H1 (cell line): ENCODE results near the gene ADCY2.

ENCODE experiments used
- CEBPB ChIP-seq: IDR thresholded peaks from 2 replicates; pipeline ENCODE4 v1.6.1; 2012; ENCODE audit warnings: low read depth, low read length
- CHD1 ChIP-seq: IDR thresholded peaks from 2 replicates; pipeline ENCODE4 v1.6.1; 2012; ENCODE audit warnings: low read depth, low read length, improper control_type of control experiment
- EZH2 ChIP-seq: fragments of 200-600 bp; sonication (generic); IDR thresholded peaks from 2 replicates; pipeline ENCODE4 v1.7.1; 2012; ENCODE audit warnings: low read depth, mild to moderate bottlenecking, moderate library complexity, low read length, inconsistent platforms; ENCODE audit not compliant: severe bottlenecking
- GABPA ChIP-seq: IDR thresholded peaks from 2 replicates; pipeline ENCODE4 v1.6.1; 2011; ENCODE audit warnings: mild to moderate bottlenecking, low read length, moderate library complexity, borderline replicate concordance; ENCODE audit not compliant: insufficient read depth
- MAX ChIP-seq: IDR thresholded peaks from 2 replicates; pipeline ENCODE4 v1.6.1; 2012; ENCODE audit warnings: inconsistent platforms
- POLR2A ChIP-seq, 2 experiments: IDR thresholded peaks; 1 replicate in 1 of 2; 2 replicates in 1 of 2; pipeline ENCODE4 v1.6.1; 2011; ENCODE audit warnings: low read depth in 2 of 2, low read length in 2 of 2, mild to moderate bottlenecking in 2 of 2; ENCODE audit errors: control extremely low read depth in 1 of 2
- POLR2AphosphoS5 ChIP-seq: IDR thresholded peaks from 2 replicates; pipeline ENCODE4 v1.6.1; 2011; ENCODE audit warnings: low read depth, low read length
- SAP30 ChIP-seq: fragments of 300-600 bp; sonication (generic); IDR thresholded peaks from 2 replicates; pipeline ENCODE4 v1.7.1; 2012; ENCODE audit warnings: low read length, moderate library complexity, mild to moderate bottlenecking, inconsistent platforms; ENCODE audit not compliant: insufficient read depth, insufficient replicate concordance
- TF ChIP-seq, protein P1 (sequence below): IDR thresholded peaks from 2 replicates; pipeline ENCODE4 v1.6.1; 2011; ENCODE audit warnings: low read length, improper control_type of control experiment
- TF ChIP-seq, protein P2 (sequence below), 3 experiments: IDR thresholded peaks; 1 replicate in 2 of 3; 2 replicates in 1 of 3; pipeline versions ENCODE4 v1.5.1 to v1.6.1; 2011; ENCODE audit warnings: low read length in 3 of 3, mild to moderate bottlenecking in 3 of 3, inconsistent platforms in 2 of 3, low read depth in 1 of 3, moderate library complexity in 1 of 3; ENCODE audit not compliant: insufficient read depth in 1 of 3; ENCODE audit errors: control extremely low read depth in 1 of 3

DNA sequence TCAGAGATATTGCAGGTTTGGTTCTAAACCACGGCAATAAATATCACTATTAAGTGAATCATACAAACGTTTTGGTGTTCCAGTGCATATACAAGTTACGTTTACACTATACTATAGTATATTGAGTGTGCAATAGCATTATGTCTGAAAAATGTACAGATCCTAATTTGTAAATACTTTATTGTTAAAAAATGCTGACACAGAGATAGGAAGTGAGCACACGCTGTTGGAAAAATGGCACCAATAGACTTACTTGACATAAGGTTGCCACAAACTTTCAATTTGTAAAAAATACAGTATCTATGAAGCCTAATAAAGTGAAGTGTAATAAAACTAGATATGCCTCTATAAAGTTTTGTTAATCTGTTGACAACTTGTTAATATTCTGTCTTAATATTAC is 439.0 kb downstream of the ADCY2 start:
- TF ChIP-seq POLR2AphosphoS5 (no peak), CHD1 (no peak), EZH2 (no peak), GABPA (no peak), POLR2A (IDR thresholded peaks at IDR 0.05; ENCODE audit: control extremely low read depth in 1 of 2, low read depth in 2 of 2, low read length in 2 of 2) (no peak), SAP30 (no peak), CEBPB (no peak), MAX (no peak)
- TF ChIP-seq, protein P1, sequence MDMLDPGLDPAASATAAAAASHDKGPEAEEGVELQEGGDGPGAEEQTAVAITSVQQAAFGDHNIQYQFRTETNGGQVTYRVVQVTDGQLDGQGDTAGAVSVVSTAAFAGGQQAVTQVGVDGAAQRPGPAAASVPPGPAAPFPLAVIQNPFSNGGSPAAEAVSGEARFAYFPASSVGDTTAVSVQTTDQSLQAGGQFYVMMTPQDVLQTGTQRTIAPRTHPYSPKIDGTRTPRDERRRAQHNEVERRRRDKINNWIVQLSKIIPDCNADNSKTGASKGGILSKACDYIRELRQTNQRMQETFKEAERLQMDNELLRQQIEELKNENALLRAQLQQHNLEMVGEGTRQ = no peak
- TF ChIP-seq, protein P2, sequence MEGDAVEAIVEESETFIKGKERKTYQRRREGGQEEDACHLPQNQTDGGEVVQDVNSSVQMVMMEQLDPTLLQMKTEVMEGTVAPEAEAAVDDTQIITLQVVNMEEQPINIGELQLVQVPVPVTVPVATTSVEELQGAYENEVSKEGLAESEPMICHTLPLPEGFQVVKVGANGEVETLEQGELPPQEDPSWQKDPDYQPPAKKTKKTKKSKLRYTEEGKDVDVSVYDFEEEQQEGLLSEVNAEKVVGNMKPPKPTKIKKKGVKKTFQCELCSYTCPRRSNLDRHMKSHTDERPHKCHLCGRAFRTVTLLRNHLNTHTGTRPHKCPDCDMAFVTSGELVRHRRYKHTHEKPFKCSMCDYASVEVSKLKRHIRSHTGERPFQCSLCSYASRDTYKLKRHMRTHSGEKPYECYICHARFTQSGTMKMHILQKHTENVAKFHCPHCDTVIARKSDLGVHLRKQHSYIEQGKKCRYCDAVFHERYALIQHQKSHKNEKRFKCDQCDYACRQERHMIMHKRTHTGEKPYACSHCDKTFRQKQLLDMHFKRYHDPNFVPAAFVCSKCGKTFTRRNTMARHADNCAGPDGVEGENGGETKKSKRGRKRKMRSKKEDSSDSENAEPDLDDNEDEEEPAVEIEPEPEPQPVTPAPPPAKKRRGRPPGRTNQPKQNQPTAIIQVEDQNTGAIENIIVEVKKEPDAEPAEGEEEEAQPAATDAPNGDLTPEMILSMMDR (IDR thresholded peaks at IDR 0.05; ENCODE audit: control extremely low read depth in 1 of 3, insufficient read depth in 1 of 3, low read depth in 1 of 3, low read length in 3 of 3) = no peak
